ENCODE results near the gene CD63.
A peak's percentile ranks its signal among the peaks of the same experiment; 100 is the strongest.

DNA sequence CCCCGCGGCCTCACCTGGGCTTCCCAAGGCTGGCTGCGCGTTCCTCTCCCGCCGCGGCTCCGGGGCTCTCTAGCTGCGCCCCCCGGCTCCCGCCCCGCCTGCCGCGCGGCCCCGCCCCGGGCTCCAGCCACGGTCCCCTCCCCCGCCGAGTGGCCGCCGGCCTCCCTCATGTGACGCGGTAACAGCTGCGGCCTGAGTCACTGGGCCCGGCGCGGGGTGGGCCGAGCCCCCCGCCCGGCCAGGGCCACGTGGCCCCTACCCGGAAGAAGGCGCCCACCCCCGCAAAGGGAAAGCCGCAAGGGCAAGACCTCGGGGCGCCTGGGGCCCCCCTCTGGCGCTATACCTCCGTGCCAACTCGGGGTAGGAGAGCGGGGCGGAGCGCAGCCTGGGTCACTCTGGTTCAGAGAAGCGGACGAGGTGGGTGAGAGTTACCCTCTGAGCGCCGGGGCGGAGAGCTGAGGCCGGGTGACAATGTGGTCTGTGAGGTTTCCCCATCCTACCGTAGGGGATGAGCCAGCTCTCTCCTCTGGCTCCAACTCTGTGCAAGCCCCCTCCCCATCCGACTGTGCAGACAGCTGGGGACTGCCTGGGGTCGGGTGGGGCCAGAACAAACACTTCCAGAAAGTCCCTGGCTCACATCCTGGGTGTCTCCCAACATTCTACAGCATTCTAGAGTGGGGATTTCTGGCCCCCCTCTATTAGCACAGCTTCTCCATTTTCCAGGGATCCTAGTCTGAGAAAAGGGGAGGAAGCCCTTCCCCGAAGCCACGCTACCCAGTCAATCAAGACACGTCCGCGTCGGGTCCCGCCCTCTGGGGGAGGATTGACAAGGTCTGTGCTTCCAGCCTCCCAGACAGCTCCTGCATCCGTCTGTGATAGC is at the start of gene CD63:
- no peak for TF ChIP-seq SMC3 (conservative IDR thresholded peaks at IDR 0.05; ENCODE audit: insufficient read depth, low read depth, low read length)
- TF ChIP-seq, protein P1, sequence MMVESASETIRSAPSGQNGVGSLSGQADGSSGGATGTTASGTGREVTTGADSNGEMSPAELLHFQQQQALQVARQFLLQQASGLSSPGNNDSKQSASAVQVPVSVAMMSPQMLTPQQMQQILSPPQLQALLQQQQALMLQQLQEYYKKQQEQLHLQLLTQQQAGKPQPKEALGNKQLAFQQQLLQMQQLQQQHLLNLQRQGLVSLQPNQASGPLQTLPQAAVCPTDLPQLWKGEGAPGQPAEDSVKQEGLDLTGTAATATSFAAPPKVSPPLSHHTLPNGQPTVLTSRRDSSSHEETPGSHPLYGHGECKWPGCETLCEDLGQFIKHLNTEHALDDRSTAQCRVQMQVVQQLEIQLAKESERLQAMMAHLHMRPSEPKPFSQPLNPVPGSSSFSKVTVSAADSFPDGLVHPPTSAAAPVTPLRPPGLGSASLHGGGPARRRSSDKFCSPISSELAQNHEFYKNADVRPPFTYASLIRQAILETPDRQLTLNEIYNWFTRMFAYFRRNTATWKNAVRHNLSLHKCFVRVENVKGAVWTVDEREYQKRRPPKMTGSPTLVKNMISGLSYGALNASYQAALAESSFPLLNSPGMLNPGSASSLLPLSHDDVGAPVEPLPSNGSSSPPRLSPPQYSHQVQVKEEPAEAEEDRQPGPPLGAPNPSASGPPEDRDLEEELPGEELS (CRISPR knock-in tag; IDR thresholded peaks at IDR 0.05; ENCODE audit: borderline replicate concordance): 0 out of 2 replicates have a peak, but pooled peaks have one; percentile 46
- TF ChIP-seq, protein P2, sequence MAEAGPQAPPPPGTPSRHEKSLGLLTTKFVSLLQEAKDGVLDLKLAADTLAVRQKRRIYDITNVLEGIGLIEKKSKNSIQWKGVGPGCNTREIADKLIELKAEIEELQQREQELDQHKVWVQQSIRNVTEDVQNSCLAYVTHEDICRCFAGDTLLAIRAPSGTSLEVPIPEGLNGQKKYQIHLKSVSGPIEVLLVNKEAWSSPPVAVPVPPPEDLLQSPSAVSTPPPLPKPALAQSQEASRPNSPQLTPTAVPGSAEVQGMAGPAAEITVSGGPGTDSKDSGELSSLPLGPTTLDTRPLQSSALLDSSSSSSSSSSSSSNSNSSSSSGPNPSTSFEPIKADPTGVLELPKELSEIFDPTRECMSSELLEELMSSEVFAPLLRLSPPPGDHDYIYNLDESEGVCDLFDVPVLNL (CRISPR knock-in tag; IDR thresholded peaks at IDR 0.05; ENCODE audit: low read depth): no peak
- TF ChIP-seq KDM4B (IDR thresholded peaks at IDR 0.05; ENCODE audit: borderline replicate concordance in 2 of 2, low read depth in 1 of 2): 0 out of 4 replicates have a peak, but pooled peaks of 1 of the 2 experiments have one; percentile 79
- TF ChIP-seq TAF1 (IDR thresholded peaks at IDR 0.05; ENCODE audit: control insufficient read depth, extremely low read depth, insufficient read depth, low read length, severe bottlenecking): peak; percentile 59

Measured in K562 (cell line).